GM18951 (cell line): ENCODE data around the gene SSRP1.
"Not testable (repeated sequence)": the region's sequence is repeated elsewhere in the genome, so short reads cannot be mapped to it uniquely, and the experiment has no call there.

Experiments
- POLR2A ChIP-seq: IDR thresholded peaks from 4 replicates; pipeline ENCODE4 v1.6.1; 2011; ENCODE audit warnings: mild to moderate bottlenecking; ENCODE audit not compliant: insufficient read length, insufficient read depth; ENCODE audit errors: extremely low read depth
- in situ Hi-C: fragments of 300-500 bp; cut with MboI; formaldehyde crosslinking; loops from one replicate; pipeline ENCODE4 v1.12.0; 2022; ENCODE audit warnings: low sequenced_read_pairs, mixed read lengths, inconsistent platforms; ENCODE audit not compliant: unreplicated experiment

Gene SSRP1

GRCh38 chr11:57301711-57302423 is 33.8 kb downstream of the SSRP1 start:
- no peak for TF ChIP-seq POLR2A
- in situ Hi-C loops: no loop called here

GRCh38 chr11:57300785-57301184 is 34.9 kb downstream of the SSRP1 start:
- no peak for TF ChIP-seq POLR2A
- in situ Hi-C loops: no loop called here

GRCh38 chr11:57299150-57299737 is 36.4 kb downstream of the SSRP1 start:
- no peak for TF ChIP-seq POLR2A
- in situ Hi-C loops: no loop called here

- no peak for TF ChIP-seq POLR2A
- in situ Hi-C loops: no loop called here
Observed at GRCh38 chr11:57297221-57297620, 38.5 kb downstream of the SSRP1 start.

GRCh38 chr11:57296205-57296604 is 39.5 kb downstream of the SSRP1 start:
- in situ Hi-C loops: not testable (repeated sequence)

- in situ Hi-C loops: no loop called here
- TF ChIP-seq POLR2A: no peak
Observed at GRCh38 chr11:57294225-57295131, 41.2 kb downstream of the SSRP1 start.

- no peak for TF ChIP-seq POLR2A
- in situ Hi-C loops: no loop called here
Observed at GRCh38 chr11:57290288-57290687, 45.4 kb downstream of the SSRP1 start.

GRCh38 chr11:57288771-57289579 is 46.7 kb downstream of the SSRP1 start:
- in situ Hi-C loops: no loop called here
- no peak for TF ChIP-seq POLR2A

- in situ Hi-C loops: no loop called here
- no peak for TF ChIP-seq POLR2A
Observed at GRCh38 chr11:57287884-57288283, 47.8 kb downstream of the SSRP1 start.

GRCh38 chr11:57283231-57283990 is 52.3 kb downstream of the SSRP1 start:
- in situ Hi-C loops: no loop called here
- TF ChIP-seq POLR2A: no peak

GRCh38 chr11:57281546-57281945 is 54.1 kb downstream of the SSRP1 start:
- in situ Hi-C loops: not testable (repeated sequence)

GRCh38 chr11:57279116-57279515 is 56.6 kb downstream of the SSRP1 start:
- no peak for TF ChIP-seq POLR2A
- in situ Hi-C loops: no loop called here
